Stimulated activated CD4-positive, alpha-beta T cell treated with anti-CD3 and anti-CD28 coated beads, Interleukin-15, amount 100 ng/mL, for 24 hours (primary cell): ENCODE measurements around the gene SEC14L1.
A peak's percentile ranks its signal among the peaks of the same experiment; 100 is the strongest.

ENCODE experiments used
- DNase-seq: peaks from one replicate; pipeline ENCODE4 v3.0.0-alpha.2; 2020

The SEC14L1 gene

DNA sequence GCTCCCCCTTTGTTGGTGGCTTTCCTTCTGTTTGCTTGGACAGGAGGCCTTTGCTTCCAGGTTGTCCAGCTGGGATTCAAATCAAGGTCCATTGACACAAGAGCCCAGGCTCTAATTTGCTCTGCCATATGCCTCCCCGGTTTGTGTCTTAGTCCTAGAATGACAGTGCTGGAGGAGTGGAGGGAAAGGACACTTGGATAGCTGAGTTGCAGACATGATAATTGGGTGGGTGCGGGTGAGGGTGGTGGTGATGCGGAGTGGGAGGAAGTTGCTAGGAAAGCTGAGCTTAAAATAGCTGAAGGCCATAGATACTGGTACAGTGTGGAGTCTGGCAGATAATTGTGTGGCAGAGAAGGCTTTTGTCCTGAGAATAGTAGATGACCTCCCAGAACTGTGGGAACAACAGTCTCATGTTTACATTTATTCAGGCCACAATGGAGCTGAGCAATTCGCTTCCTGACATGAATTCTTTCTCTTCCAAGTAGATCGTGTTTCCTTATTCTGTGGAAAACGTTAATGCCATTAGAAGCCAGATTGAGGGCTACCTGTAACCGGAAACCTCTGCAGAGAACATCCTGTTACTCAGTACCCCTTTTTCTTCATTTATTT is 23.8 kb downstream of the SEC14L1 start:
- DNase-seq = no peak

DNA sequence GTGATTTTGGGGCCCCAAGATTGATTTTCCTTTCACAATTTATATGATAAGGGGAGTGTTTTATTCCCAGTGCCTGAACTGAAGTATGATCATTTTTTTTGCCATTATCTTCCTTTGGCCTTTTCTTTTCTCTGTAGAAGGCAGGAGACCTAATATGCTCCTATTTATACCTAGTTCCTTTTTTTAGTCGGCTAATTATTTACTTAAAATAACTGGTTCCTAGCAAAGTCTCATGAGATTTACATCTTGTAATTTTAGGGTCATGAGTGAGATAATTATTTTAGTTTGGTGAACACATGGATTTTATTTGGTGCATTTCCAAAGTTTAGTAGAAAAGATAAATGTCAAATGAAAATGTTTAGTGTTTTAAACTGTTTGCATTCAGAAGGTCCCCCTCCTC is 24.8 kb downstream of the SEC14L1 start:
- DNase-seq = no peak

DNA sequence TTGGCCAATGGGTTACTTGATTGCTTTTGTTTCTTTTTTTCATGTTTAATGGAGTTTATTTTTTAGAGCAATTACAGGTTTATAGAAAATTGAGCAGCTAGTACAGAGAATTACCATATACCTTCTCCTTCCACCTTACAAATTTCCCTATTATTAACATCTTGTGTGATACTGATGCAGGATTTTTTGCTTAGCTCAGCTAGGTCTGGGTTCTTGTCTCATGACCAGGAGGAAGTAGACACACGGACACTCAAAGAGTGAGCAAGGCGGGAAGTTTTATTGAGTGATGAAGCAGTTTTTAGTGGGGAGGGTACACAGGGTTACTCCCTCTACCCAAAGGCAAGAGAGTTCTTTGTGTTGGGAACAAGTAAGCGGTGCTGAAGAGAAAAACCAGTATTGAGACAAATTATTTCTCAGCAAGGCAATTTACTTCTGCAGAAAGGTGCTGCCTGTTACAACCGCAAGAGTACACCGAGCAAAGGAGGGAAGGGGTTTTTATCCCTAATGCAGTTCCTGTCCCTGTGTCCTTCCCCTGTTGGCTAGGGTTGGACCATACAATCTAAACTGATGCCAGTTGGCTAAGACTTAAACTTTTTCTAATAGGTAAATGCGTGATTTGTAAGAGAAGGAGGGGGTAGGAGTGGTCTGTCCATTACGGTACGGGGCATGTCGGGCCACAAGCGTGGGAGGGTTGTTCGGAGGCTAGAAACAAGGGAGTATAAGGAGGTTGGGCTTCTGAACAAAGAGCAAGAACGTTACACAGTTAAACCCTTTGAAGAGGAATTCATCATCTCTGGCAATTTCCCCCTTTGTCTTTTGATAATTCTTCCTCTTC is 26.9 kb downstream of the SEC14L1 start:
- DNase-seq = no peak

DNA sequence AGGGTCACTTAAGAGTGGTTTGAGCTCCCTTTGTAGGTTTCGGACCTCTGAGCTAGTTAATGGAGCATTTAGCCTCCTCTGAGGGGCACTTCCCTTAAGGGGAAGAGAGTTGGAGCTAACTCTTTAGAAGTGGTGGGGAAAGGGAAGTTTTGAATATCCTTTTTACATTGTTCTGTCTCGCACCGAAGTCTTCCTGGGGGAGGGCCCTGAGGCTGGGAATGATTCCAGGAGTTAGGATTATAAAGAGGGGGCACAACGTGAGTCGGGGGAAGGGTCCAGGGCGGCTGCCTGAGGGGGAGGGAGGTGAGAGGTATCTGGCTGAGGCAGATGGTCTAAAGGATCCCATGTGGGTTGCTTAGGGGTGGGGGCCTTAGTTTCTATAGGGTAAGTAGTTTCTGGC is 32.3 kb downstream of the SEC14L1 start:
- DNase-seq = no peak

DNA sequence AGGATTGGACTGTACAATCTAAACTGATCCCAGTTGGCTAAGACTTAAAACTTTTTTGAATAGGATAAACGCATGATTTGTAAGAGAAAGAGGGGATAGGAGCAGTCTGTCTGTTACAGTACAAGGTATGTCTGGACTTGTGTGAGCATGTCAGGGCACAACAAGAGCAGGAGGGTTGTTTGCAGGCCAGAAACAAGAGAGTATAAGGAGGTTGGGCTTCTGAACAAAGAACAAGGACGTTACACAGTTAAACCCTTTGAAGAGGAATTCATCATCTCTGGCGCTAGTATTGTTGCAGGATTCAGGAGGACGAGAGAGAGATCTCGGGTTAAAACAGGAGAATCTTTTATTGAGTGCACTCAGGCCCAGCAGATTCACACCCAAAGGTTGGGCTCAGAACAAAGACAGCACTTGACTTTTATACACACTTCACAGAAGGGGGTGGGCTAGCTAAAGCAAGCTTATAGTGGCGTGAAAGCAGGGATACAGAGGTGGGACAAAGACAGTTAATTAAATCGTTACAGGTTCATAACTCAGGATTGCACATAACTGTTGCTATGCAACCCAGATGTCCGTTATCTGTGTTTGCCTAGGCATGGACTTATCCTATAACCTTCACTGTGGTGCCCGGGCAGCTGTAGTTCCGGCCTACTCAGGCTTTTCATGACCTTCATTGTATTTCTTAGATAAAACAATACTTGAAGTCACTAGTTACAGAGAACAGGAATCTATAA is 34.3 kb downstream of the SEC14L1 start:
- no peak for DNase-seq

DNA sequence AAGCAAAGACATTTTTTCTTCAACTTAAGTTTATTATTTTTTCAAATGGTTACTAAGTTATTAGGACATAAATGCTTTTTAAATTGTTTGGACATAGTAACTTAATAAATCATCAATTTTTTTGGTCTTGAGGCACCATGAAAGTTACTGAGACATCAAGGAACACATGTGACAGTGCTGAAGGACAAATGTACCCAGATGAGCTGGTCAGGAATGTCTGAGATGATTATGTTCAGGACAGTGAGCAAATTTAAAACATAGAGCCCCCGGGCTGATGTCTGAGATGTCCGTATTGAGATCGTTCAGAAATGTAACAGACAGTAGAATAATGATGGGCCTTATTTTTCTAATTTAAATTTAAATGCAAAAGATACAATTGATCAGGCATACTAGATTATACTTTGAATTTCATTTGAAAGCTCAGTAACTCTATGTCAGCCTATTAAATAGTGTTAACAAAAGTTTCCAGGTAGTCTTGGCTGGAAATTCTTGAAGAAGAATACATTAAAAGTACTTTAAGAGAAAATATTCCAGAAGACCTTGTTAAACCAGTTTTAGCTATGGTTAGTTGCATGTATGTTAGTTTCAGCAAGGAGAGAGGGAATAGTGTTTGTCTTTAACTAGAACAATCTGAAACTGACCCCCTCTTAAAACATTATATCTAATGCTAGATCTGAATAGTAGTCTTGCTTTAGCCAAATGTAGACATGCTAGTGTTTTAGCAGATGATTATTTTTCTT is 36.4 kb downstream of the SEC14L1 start:
- DNase-seq = no peak

DNA sequence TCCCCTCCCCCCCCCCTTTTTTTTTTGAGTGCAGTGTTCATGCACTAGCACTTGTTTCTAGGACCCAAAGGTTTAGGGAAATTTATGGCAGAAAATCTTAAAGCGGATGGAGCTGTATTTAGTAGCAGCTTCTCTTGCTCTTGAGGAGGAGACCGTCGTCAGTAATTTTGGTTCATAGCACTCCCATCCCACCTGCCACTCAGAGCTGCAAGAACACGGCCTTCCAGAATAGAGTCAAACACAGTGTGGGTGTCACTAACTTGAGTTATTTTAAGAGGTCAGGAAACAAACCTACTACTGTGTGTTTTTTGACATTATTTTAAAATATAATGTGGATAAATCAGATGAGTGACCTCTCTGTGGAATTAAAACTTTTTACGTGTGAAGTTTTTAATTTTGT is 37.3 kb downstream of the SEC14L1 start:
- DNase-seq = no peak

DNA sequence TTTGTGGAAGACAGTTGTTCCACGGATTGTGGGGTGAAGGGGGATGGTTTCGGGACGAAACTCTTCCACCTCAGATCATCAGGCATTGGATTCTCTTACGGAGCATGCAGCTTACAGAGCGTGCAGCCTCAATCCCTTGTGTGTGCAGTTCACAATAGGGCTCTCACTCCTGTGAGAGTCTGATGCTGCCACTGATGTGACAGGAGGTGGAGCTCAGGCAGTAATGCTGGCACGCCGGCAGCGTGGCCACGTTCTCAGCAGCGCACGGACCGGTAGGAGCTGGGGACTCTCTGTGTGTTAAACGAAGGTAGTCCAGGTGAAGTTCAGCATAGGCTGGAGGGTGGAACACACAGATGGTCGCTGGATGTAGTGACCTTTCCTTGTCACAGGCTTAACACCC is 37.8 kb downstream of the SEC14L1 start:
- DNase-seq = no peak

DNA sequence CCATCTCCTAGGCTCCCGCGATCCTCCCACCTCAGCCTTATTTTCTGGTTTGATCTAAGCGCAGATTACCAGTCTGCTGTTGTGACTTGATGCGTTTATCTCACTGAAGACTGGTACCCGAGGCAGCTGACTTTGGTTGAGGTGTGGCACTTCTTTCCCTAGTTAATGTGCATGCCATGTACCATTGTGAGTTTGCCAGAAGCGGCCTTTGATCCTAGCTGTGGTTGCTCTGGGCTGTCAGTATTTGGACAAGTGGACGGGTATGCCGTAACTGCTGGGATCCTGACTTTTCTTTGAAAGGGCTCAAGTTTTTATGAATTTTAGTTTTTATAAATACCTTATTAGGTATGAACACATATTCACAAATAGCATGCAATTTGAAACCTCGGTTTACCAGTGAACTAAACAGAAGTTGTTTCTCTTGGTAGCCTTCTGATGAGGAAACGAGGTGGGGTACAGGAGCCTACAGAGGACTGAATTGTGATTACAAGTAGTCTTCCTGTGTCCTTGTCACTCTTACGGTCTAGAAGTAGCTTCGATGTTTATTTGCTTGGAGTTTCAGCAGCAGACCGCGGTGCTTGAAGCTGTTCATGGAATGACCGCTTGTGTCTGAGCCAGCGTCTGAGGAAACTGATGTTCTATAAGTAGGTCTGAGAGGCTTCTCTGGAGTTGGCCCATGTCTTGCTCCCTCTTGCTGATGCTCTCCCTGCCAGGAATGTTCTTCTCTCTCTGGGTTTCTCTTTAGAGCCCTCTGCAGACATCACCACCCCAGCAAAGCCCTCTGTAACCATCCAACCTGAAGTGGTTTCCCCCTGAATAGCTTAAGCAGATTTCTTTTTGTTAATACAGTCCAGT is 40.0 kb downstream of the SEC14L1 start:
- no peak for DNase-seq

DNA sequence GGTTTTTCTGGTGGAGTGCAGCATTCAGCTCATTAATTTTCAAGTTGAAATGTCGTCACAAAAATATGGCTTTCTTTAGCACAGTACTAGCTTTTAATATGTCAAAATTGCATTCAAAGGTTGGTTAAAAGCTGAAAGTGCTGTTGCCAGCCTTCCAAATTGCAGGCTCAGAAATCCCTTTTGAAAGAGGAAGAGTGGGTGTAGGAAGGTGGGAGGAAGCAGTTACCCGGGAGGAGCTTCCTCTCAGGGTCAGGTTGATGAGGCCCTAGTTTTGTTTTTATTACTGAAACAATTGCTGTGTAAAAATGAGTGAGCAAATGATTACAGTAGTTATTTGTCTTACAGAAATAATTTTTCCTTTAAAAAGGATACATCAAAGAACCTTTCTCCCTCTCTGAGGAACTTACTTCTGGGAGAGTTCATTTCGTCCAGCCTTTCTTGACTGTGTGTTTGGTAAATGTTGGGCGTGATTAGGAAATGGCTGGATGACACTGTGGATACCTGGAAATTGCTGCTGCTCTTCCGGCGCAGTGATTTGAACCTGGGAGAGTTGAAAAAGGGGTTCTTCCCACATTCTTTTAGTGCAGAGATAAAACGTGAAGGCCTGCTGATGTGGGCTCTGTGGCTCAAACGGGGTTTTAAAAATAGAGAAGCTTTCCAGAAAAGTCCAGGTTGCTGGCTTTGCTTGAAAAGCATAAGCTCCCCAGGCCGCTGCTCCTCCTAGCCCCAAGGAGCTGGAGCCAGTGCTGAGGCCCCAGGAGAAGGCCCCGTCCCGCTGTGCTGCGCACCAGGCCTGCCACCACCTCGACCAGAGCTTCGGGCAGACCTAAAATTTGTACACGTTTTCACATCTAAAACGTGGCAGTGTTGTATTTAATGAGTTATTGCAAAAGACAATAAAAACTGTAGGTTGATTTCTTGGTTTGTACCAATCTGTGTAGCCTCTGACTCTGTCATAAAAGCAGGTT is 41.7 kb downstream of the SEC14L1 start:
- no peak for DNase-seq

DNA sequence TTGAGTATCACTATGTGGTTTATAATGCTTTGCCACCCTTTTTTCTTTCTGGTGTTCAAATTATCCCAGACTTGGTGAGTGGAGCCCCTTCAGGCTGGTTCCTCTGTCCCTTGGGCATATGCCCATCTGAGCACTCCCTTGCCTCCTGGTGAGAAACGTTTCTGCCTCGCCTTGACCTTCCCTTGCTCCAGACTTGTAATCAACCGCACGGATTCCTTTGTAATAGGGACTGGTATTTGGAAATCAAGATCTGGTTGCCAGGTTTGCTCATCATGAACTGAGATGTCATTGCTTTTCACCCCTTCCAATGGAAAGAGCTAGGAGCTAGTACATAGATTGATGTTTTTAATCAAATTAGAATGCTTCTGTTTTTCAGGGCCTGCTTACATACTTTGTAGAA is 43.7 kb downstream of the SEC14L1 start:
- no peak for DNase-seq

DNA sequence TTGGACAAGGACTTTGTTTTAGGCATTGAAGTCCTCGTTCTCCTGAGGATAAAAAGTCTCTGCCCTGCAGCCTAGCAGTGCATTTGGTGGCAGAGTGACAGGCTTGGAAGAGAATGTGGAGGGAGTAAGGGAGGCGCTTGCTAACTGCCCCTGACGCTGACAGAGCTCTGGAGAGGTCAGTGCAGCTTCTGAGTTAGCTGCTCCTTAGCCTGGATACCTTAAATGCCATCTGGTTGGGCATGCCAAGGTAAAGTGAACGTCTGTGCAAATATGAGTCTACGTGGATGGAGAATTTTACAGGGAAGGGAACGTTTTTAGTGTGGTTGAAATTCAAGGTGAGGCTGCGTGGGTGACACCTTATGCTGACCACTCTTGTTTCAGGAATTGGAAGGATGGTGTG is 44.4 kb downstream of the SEC14L1 start:
- DNase-seq = no peak

DNA sequence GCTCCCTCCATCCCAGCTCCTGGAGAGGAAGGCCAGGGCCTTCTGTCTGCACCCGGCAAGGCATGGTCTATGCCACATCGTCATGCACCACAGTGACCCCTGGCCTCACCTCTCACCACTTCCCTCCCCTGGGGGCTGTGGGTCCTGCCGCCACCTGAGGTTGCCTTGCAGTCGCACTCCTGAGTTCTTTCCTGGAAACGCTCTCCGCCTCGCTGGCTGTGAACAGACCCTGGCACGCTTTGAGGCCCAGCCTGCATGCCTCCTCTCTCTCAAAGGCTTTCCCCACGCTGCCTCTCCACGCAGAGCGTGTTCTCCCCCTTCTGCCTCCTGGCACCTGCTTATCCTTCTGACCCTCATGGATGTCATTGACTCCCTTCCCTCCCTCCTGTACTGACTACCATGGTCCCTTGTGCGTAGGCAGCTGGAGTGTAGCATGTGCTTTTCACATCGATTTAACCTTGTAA is 45.4 kb downstream of the SEC14L1 start:
- peak; percentile 19 for DNase-seq

DNA sequence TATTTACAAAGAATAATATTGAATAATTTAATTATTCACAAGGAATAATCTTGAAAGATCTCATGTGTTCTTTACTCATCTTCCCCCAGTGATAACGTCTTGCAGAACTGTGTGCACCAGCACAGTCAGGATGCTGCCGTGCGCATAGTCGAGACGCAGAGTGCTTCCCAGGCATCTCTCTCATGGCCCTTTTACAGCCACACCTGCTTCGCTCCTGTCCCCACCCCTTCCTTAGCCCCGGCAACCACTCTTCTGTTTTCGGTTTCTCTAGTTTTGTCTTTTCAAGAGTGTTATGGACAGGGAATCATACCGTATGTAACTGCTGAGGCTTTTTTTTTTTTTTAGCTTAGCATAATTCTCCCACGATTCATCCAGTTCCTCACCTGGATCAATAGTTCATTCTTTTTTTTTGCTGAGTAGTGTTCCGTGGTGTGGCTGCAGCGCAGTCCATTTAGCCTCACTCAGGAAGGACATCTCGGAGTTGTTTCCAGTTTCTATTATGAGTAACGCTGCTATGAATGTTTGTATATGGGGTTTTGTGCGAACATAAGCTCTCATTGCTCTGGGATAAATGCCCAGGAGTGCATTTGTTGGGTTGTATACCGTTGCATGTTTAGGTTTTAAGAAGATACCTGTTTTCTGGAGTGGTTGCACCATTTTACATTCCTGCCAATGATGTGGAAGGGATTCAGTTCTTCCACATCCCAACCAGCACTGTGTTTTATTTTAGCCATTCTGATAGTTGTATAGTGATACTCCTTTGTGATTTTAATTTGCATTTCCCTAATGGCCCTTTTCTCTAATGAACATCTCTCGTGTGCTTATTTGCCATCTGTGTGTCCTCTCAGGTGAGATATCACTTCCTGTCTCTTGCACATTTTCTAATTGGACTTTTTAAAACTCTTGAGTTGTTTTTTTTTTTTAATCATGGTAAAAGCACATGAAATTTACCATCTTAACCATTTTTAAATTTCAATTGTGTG is 47.6 kb downstream of the SEC14L1 start:
- peak; percentile 12 for DNase-seq

DNA sequence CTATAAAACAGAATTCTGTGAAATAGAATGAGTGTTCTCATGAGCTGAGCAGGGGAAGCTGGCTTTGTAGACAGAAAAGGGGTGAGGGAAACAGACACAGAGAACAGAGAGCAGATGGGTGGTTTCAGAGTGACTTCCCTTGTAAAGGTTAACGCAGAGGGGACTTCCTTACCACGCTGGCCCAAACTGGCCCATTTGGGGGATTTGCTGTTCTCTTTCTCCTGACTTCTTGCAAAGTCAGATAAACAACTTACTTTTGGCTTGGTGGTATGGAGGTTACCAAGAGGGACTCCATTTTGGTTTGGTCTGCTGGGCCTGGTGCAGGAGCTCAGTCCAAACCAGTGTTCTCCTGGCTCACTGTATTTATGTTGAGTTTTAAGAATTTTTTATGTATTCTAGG is 48.4 kb downstream of the SEC14L1 start:
- DNase-seq = peak; percentile 27

DNA sequence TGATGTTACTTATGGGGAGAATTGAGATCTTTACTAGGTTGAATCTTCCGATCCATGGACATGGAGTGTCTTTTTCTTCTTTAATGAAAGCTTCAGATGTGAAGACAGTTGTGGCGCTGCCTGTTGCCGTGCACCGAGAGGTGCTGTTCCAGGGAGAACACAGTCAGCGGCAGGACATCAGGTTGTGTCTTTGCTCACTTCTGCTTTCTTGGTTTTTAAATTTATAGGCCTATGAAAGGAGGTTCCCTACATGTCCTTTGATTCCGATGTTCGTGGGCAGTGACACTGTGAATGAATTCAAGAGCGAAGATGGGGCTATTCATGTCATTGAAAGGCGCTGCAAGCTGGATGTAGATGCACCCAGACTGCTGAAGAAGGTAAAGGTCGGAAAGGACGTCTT is 49.8 kb downstream of the SEC14L1 start:
- no peak for DNase-seq

DNA sequence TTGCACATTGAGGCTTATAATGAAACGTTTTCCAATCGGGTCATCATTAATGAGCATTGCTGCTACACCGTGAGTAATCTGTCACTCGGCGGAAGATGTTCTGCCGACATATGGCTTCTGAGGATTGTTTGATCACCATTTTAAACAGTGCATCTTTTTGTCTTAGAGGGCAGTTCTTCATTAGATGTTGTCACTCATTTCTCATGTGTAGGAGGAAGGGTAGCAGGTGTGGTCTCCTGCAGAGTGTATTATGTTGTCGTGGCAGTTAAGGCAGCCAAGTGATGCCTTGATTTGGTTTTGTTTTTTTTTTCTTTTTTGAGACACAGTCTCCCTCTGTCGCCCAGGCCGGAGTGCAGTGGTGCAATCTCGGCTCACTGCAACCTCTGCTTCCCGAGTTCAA is 50.5 kb downstream of the SEC14L1 start:
- DNase-seq = no peak

DNA sequence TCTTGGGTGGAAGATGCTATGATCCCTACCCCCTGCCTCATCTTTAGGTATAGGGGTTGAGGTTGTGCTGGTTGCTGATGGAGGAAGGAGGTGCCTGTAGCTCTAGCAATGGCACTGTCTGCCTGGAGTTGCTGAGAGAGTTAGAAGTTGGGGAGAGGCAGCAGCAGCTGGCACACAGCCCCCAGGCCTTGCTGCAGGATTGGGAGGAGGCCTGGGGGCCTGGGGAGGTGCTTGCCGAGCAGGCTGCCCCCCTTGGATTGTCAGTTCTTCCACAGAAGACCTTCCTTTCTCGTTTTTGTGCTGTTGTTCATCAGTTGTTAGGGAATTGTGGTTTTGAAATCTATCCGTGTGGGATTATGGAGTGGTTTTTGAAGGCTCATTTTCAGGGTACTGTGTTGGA is 52.9 kb downstream of the SEC14L1 start:
- DNase-seq = no peak

DNA sequence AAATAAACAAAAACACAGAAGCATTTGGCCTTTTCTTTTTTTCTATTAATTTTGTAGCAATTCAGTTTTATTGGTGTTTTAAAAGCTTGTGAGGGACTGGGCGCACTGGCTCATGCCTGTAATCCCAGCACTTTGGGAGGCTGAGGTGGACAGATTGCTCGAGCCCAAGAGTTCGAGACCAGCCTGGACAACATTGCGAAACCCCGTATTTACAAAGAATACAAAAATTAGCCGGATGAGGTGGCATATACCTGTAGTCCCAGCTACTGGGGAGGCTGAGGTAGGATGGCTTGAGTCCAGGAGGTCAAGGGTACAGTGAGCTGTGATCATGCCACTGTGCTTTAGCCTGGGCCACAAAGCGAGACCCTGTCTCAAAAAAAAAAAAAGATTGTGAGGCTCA is 53.4 kb downstream of the SEC14L1 start:
- no peak for DNase-seq

DNA sequence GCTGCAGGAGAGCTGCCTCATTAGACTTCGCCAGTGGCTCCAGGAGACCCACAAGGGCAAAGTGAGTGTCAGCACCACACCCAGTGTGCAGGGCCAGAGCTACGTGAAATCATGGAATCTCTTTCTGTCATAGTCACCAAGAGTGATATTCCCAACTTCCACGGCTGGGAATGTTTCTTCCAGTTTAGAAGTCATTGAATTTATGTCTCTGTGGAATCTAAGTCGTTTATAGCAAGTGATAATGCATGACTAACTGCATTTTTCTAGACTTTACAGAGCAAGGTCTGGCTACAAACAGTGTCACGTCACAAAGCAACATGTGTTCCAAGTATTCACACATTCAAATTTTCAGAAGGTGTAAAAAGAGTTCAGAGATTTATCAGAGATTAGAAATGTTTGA is 55.5 kb downstream of the SEC14L1 start:
- no peak for DNase-seq
